ENCODE measurements around the gene PCDHGA9. TPM values are rescaled to one million over a fixed set of nuclear protein-coding genes. Genes with fewer than 3 reads are reported as not detected.
A peak's percentile ranks its signal among the peaks of the same experiment; 100 is the strongest.
"Not testable (repeated sequence)": the region's sequence is repeated elsewhere in the genome, so short reads cannot be mapped to it uniquely, and the experiment has no call there.

PCDHGA9 gene
- polyA plus RNA-seq, 1 donor: 4.4 TPM

DNA sequence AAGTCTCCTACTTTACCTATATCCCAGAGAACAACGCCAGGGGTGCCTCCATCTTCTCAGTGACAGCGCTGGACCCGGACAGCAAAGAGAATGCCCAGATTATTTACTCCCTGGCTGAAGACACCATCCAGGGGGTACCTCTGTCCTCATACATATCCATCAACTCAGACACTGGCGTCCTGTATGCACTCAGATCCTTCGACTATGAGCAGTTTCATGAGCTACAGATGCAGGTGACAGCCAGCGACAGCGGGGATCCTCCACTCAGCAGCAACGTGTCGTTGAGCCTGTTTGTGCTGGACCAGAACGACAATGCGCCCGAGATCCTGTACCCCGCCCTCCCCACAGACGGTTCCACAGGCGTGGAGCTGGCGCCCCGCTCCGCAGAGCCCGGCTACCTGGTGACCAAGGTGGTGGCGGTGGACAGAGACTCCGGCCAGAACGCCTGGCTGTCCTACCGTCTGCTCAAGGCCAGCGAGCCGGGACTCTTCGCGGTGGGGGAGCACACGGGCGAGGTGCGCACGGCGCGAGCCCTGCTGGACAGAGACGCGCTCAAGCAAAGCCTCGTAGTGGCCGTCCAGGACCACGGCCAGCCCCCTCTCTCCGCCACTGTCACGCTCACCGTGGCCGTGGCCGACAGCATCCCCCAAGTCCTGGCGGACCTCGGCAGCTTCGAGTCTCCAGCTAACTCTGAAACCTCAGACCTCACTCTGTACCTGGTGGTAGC, 12.1 kb downstream of the PCDHGA9 start:
- DNase-seq: not testable (repeated sequence)

DNA sequence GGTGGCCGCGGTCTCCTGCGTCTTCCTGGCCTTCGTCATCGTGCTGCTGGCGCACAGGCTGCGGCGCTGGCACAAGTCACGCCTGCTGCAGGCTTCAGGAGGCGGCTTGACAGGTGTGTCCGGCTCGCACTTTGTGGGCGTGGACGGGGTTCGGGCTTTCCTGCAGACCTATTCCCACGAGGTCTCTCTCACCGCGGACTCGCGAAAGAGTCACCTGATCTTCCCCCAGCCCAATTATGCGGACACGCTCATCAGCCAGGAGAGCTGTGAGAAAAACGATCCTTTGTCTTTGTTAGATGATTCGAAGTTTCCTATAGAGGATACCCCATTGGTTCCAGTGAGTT, 12.7 kb downstream of the PCDHGA9 start:
- DNase-seq: not testable (repeated sequence)

DNA sequence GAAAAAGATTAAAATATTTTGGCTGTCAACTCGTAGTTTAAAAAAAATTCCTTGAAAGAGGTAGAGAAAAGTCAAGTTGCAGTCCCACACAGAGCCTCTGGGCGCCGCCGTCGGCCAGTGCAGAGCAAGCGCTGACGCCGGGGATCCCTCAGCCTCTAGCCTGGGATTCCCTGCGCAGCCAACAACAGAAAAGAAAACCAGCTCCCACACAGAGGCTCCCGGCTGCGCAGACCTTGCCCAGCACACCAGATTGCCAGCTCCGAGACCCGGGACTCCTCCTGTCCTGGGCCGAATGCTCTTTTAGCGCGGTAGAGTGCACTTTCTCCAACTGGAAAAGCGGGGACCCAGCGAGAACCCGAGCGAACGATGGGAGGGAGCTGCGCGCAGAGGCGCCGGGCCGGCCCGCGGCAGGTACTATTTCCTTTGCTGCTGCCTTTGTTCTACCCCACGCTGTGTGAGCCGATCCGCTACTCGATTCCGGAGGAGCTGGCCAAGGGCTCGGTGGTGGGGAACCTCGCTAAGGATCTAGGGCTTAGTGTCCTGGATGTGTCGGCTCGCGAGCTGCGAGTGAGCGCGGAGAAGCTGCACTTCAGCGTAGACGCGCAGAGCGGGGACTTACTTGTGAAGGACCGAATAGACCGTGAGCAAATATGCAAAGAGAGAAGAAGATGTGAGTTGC, 15.1 kb downstream of the PCDHGA9 start, which contains the start of gene PCDHGB7:
PCDHGB7 (plus strand) TSS at position 184 of the 679 bp plus-strand sequence; CDS start at position 367, 183 bp downstream.
- DNase-seq: peak; percentile 35

DNA sequence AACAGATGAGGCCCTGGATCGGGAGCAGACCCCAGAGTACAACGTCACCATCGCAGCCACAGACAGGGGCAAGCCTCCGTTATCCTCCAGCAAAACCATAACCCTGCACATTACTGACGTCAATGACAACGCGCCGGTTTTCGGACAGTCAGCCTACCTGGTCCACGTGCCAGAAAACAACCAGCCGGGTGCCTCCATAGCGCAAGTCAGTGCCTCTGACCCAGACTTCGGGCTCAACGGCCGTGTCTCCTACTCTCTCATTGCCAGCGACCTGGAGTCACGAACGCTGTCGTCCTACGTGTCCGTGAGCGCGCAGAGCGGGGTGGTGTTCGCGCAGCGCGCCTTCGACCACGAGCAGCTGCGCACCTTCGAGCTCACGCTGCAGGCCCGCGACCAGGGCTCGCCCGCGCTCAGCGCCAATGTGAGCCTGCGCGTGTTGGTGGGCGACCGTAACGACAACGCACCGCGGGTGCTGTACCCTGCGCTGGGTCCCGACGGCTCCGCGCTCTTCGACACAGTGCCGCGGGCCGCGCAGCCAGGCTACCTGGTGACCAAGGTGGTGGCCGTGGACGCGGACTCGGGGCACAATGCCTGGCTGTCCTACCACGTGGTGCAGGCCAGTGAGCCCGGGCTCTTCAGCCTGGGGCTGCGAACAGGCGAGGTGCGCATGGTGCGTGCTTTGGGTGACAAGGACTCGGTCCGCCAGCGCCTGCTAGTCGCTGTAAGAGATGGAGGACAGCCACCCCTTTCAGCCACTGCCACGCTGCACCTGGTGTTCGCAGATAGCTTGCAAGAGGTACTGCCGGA, 16.7 kb downstream of the PCDHGA9 start:
- no peak for DNase-seq

DNA sequence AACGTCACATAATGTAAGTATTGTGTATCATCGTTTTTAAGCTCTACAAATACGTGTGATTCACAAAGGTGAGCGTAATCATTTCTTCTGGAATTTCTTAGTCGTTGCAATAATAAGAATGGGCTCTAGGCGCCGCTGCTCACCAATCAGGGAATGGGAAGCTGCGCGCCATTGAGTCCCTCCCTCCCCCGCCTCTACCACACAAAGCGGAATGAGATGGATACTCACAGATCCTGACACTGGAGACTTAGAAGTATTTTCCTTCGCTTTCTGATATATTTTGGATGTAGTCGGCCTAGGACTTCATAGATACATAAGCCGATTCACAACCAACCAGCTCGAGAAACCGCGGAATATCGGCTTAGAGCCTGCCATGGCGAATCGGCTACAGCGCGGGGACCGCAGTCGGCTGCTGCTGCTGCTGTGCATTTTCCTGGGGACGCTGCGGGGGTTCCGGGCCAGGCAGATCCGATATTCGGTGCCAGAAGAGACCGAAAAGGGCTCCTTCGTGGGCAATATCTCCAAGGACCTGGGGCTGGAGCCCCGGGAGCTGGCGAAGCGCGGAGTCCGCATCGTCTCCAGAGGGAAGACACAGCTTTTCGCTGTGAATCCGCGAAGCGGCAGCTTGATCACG, 18.4 kb downstream of the PCDHGA9 start, which contains the start of gene PCDHGA11:
PCDHGA11 (plus strand) TSS at position 197 of the 634 bp plus-strand sequence; CDS start at position 374, 177 bp downstream.
- DNase-seq: peak; percentile 19

DNA sequence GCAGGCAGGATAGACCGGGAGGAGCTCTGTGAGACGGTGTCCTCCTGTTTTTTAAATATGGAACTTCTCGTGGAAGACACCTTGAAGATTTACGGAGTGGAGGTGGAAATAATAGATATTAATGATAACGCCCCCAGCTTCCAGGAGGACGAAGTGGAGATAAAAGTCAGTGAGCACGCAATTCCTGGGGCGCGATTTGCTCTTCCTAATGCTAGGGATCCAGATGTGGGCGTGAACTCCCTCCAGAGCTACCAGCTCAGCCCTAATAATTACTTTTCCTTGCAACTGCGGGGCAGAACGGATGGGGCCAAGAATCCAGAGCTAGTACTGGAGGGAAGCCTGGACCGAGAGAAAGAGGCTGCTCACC, 18.9 kb downstream of the PCDHGA9 start:
- DNase-seq: no peak

DNA sequence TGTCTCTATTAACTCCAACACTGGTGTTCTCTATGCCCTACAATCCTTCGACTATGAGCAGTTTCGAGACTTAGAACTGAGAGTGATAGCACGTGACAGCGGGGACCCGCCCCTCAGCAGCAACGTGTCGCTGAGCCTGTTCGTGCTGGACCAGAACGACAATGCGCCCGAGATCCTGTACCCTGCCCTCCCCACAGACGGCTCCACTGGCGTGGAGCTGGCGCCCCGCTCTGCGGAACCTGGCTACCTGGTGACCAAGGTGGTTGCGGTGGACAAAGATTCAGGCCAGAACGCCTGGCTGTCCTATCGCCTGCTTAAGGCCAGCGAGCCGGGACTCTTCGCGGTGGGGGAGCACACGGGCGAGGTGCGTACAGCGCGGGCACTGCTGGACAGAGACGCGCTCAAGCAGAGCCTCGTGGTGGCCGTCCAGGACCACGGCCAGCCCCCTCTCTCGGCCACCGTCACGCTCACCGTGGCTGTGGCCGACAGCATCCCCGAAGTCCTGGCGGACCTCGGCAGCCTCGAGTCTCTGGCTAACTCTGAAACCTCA, 20.2 kb downstream of the PCDHGA9 start:
- DNase-seq: no peak

- no peak for DNase-seq
These were observed 25.3 kb downstream of the PCDHGA9 start for GRCh38 chr5:141427783-141428426.

- peak; percentile 15 for DNase-seq
These were observed 27.9 kb downstream of the PCDHGA9 start, which contains the start of gene PCDHGA12 for GRCh38 chr5:141430332-141431113. Gene PCDHGA12 (plus strand): TSS chr5:141430507. CDS start chr5:141430760, 253 bp downstream.

- DNase-seq: no peak
These were observed 28.7 kb downstream of the PCDHGA9 start for GRCh38 chr5:141431286-141431685.

DNA sequence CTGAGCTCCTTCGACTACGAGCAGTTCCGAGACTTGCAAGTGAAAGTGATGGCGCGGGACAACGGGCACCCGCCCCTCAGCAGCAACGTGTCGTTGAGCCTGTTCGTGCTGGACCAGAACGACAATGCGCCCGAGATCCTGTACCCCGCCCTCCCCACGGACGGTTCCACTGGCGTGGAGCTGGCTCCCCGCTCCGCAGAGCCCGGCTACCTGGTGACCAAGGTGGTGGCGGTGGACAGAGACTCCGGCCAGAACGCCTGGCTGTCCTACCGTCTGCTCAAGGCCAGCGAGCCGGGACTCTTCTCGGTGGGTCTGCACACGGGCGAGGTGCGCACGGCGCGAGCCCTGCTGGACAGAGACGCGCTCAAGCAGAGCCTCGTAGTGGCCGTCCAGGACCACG, 29.7 kb downstream of the PCDHGA9 start:
- not testable (repeated sequence) for DNase-seq

GRCh38 chr5:141432726-141433125, 30.1 kb downstream of the PCDHGA9 start:
- DNase-seq: not testable (repeated sequence)

- DNase-seq: no peak
These were observed 31.4 kb downstream of the PCDHGA9 start for GRCh38 chr5:141434006-141434405.

DNA sequence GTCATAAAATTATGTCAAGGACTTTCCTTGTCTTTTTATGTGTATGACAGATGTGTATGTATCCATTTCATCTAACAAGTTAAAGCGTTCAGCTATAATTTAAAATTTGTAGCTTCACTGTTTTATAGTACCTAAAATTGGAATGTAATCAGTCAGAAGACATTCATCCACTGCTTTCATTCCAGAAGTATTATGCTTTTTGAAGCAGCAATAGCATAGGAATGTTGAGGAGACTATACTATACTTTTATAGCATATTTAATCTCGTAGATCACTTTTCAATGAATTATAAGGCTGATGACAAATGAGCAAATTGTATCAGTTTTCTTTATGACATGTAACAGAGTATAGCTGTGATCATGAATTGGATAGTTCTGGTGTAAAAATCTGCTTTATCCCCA, 34.6 kb downstream of the PCDHGA9 start:
- no peak for DNase-seq

DNA sequence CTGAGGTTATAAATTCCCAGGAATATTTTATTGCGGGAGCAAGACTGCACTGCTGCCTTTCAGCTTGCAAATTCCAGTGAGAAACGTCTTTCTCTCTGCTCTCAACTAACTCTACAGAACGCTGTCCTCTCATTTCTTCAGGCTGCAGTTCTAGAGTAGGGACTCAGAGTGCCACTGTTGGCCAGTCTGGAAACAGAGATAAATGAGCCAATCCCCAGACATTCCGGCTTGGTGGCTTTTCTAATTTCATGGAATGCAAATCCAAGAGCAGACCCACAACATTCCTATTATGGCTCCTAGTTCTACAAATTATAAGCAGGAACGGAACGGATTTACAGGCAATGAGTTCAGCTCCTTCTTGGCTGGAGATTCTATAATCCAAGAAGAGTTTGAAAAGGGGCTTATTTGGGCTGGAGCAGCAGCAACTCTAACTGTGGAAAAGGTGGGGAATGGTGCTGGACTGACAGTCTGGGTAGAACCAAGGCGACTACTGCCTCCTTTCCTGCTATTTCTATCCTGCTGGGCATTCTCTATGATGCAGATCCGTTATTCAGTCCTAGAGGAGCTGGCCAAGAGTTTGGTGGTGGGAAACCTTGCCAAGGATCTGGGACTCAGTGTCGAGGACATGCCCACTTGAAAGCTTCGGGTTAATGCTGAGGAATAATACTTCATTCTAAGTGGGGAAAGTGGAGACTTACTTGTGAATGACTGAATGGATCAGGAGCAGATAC, 37.0 kb downstream of the PCDHGA9 start:
- DNase-seq: no peak

GRCh38 chr5:141440341-141440740, 37.8 kb downstream of the PCDHGA9 start:
- DNase-seq: no peak

GRCh38 chr5:141441571-141442170, 39.1 kb downstream of the PCDHGA9 start:
- no peak for DNase-seq

Measured in hindlimb muscle (tissue), 1 donor.